ENCODE results near the gene PTPRZ1. TPM values are rescaled to one million over a fixed set of nuclear protein-coding genes. Genes with fewer than 3 reads are reported as not detected.

The PTPRZ1 gene
- total RNA-seq, 3 donors from 2014 or later (not counting 1 experiment from before 2014, with no cell fraction given): not detected

DNA sequence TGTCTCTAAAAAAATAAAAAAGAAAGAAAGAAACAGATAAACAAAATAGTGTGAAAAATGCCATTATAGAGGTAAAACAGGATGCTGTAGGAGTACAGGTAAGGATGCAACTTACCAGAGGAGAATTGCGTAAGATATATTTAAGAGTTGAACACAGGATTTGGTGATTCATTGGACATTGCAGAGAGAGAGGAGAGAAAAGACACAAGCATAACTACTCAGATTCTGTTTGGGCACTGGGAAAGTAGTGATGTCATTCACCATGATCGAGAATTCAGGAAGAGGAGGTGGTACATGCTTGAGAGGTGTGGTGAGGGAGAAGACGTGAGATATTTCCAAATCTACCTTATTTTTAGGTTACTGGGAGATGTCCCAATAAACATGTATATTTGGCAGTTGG is 173.4 kb downstream of the PTPRZ1 start:
- TF ChIP-seq, protein P1, sequence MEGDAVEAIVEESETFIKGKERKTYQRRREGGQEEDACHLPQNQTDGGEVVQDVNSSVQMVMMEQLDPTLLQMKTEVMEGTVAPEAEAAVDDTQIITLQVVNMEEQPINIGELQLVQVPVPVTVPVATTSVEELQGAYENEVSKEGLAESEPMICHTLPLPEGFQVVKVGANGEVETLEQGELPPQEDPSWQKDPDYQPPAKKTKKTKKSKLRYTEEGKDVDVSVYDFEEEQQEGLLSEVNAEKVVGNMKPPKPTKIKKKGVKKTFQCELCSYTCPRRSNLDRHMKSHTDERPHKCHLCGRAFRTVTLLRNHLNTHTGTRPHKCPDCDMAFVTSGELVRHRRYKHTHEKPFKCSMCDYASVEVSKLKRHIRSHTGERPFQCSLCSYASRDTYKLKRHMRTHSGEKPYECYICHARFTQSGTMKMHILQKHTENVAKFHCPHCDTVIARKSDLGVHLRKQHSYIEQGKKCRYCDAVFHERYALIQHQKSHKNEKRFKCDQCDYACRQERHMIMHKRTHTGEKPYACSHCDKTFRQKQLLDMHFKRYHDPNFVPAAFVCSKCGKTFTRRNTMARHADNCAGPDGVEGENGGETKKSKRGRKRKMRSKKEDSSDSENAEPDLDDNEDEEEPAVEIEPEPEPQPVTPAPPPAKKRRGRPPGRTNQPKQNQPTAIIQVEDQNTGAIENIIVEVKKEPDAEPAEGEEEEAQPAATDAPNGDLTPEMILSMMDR (IDR thresholded peaks at IDR 0.05): no peak
- Mint-ChIP-seq H3K27me3 (ENCODE audit: low read depth in 2 of 2) (no peaks in the 10 kb centered on the region), H3K4me1 (no peaks in the 10 kb centered on the region), H3K9me3 (peaks cover 7 to 8% of the 10 kb centered on the region in 2 donors), H3K27ac (no peak overlapping the region), H3K4me3 (no peak overlapping the region), H3K36me3 (no peaks in the 10 kb centered on the region)
- no peak for ATAC-seq
- no peaks in the 10 kb centered on the region for H3K27me3 ChIP-seq (ENCODE audit: control insufficient read depth, insufficient read depth, low read length)
- H3K4me3 ChIP-seq (ENCODE audit: low read length): no peak overlapping the region
- H3K36me3 ChIP-seq (ENCODE audit: control insufficient read depth, insufficient read depth, low read length): no peaks in the 10 kb centered on the region
- H3K9me3 ChIP-seq (ENCODE audit: control insufficient read depth, insufficient read depth, low read length): no peaks in the 10 kb centered on the region
- H3K27ac ChIP-seq (ENCODE audit: low read length): no peak overlapping the region
- intact Hi-C loops (cut with micrococcal nuclease): no loop called here
- 82% methylated on average over 3 of the region's 3 CpGs for WGBS (ENCODE audit: insufficient coverage)
- DNase-seq: no peak
- no peaks in the 10 kb centered on the region for H3K4me1 ChIP-seq (ENCODE audit: control insufficient read depth, insufficient read depth, low read length)

- Mint-ChIP-seq H3K9me3 (peaks cover 0 to 2% of the 10 kb centered on the region in 2 donors), H3K4me1 (no peaks in the 10 kb centered on the region), H3K27ac (no peak overlapping the region), H3K27me3 (ENCODE audit: low read depth in 2 of 2) (no peaks in the 10 kb centered on the region), H3K4me3 (no peak overlapping the region), H3K36me3 (no peaks in the 10 kb centered on the region)
- Histone ChIP-seq H3K4me1 (ENCODE audit: control insufficient read depth, insufficient read depth, low read length) (no peaks in the 10 kb centered on the region), H3K27ac (ENCODE audit: low read length) (no peak overlapping the region), H3K27me3 (ENCODE audit: control insufficient read depth, insufficient read depth, low read length) (no peaks in the 10 kb centered on the region), H3K9me3 (ENCODE audit: control insufficient read depth, insufficient read depth, low read length) (no peaks in the 10 kb centered on the region), H3K4me3 (ENCODE audit: low read length) (no peak overlapping the region), H3K36me3 (ENCODE audit: control insufficient read depth, insufficient read depth, low read length) (no peaks in the 10 kb centered on the region)
- TF ChIP-seq, protein P1 (IDR thresholded peaks at IDR 0.05): no peak
- ATAC-seq (no peak), DNase-seq (no peak)
- WGBS (ENCODE audit: insufficient coverage): no CpG with 5 or more reads among the region's 1 CpG
- intact Hi-C loops (cut with micrococcal nuclease): no loop called here
Observed at GRCh38 chr7:122054393-122054792, 181.4 kb downstream of the PTPRZ1 start.

DNA sequence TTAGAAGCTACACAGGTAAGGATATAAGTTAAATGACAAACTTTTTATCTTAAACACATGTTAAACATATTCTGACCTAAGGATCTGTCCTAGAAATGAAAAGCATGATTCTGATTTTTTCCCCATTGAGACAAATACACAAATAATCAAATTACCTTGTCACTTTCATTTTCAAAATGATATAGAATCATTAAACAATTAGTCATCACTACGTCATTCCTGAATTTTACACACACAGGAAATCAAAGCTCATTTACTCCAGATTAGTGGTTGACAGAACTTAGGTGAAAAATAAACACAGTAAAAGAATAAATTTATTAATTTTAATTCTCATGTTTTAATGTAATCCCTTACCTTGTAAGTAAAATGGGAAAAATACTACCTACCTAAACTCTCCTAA is 182.1 kb downstream of the PTPRZ1 start:
- Histone ChIP-seq H3K4me3 (ENCODE audit: low read length) (no peak overlapping the region), H3K27me3 (ENCODE audit: control insufficient read depth, insufficient read depth, low read length) (no peaks in the 10 kb centered on the region), H3K27ac (ENCODE audit: low read length) (no peak overlapping the region), H3K4me1 (ENCODE audit: control insufficient read depth, insufficient read depth, low read length) (no peaks in the 10 kb centered on the region), H3K36me3 (ENCODE audit: control insufficient read depth, insufficient read depth, low read length) (no peaks in the 10 kb centered on the region), H3K9me3 (ENCODE audit: control insufficient read depth, insufficient read depth, low read length) (no peaks in the 10 kb centered on the region)
- TF ChIP-seq, protein P1 (IDR thresholded peaks at IDR 0.05): no peak
- Mint-ChIP-seq H3K27ac (no peak overlapping the region), H3K4me3 (no peak overlapping the region), H3K36me3 (no peaks in the 10 kb centered on the region), H3K27me3 (ENCODE audit: low read depth in 2 of 2) (no peaks in the 10 kb centered on the region), H3K4me1 (no peaks in the 10 kb centered on the region), H3K9me3 (no peaks in the 10 kb centered on the region)
- intact Hi-C loops (cut with micrococcal nuclease): no loop called here
- ATAC-seq (no peak), DNase-seq (no peak)
- no CpG with 5 or more reads among the region's 1 CpG for WGBS (ENCODE audit: insufficient coverage)

- H3K36me3 Mint-ChIP-seq: no peaks in the 10 kb centered on the region
- Histone ChIP-seq H3K27ac (ENCODE audit: low read length) (no peak overlapping the region), H3K4me1 (ENCODE audit: control insufficient read depth, insufficient read depth, low read length) (no peaks in the 10 kb centered on the region), H3K9me3 (ENCODE audit: control insufficient read depth, insufficient read depth, low read length) (no peaks in the 10 kb centered on the region), H3K4me3 (ENCODE audit: low read length) (no peak overlapping the region), H3K27me3 (ENCODE audit: control insufficient read depth, insufficient read depth, low read length) (no peaks in the 10 kb centered on the region), H3K36me3 (ENCODE audit: control insufficient read depth, insufficient read depth, low read length) (no peaks in the 10 kb centered on the region)
- H3K9me3 Mint-ChIP-seq: no peaks in the 10 kb centered on the region
- ATAC-seq: no peak
- no peaks in the 10 kb centered on the region for H3K4me1 Mint-ChIP-seq
- no peak overlapping the region for H3K27ac Mint-ChIP-seq
- no peaks in the 10 kb centered on the region for H3K27me3 Mint-ChIP-seq (ENCODE audit: low read depth in 2 of 2)
- no CpG with 5 or more reads among the region's 2 CpGs for WGBS (ENCODE audit: insufficient coverage)
- TF ChIP-seq, protein P1 (IDR thresholded peaks at IDR 0.05): no peak
- no peak overlapping the region for H3K4me3 Mint-ChIP-seq
- intact Hi-C loops (cut with micrococcal nuclease): no loop called here
- no peak for DNase-seq
Observed at GRCh38 chr7:122056977-122057376, 184.0 kb downstream of the PTPRZ1 start.

Data from natural killer cell (primary cell).